Astrocyte of the spinal cord (primary cell): ENCODE results near the gene KCNIP4.

Experiments used
- DNase-seq: peaks from one replicate; pipeline ENCODE4 v3.0.0; 2011; ENCODE audit warnings: low read depth, low spot score
- H3K4me3 ChIP-seq: 2 replicates; pipeline ENCODE4 v1.5.1; 2011; ENCODE audit warnings: low read depth, mild to moderate bottlenecking, low read length, moderate library complexity
- CTCF ChIP-seq: IDR thresholded peaks from 2 replicates; pipeline ENCODE4 v1.5.1; 2012; ENCODE audit warnings: low read depth, mild to moderate bottlenecking, low read length, inconsistent platforms
- in situ Hi-C: cut with HindIII; loops from 2 replicates; pipeline ENCODE4 v1.10.0; 2017; ENCODE audit warnings: low sequenced_read_pairs

KCNIP4 gene

DNA sequence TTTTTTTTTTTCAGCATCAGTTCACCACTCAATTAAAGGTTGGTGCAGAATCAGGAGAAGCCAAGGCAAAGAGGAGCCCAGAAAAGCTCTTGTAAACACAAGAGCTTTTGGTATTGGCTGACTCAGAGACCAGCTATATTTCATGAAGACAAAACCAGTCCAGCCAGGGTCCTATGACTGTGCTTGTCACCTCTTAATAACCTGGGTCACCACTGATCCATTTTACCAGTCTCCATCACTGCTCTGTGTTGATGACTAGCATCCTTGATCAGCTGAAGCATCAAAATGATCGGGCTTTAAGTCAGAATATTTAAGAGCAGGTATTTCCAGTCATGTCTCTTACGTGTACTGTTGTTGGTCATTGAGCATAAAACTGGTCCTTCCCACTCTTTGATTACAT lies 1010.4 kb downstream of the KCNIP4 start:
- no peak for TF ChIP-seq CTCF
- H3K4me3 ChIP-seq = no peak overlapping the region
- in situ Hi-C loops = no loop called here
- no peak for DNase-seq

GRCh38 chr4:20926529-20926928 lies 1022.0 kb downstream of the KCNIP4 start:
- in situ Hi-C loops = no loop called here
- TF ChIP-seq CTCF = no peak
- no peak for DNase-seq
- H3K4me3 ChIP-seq = no peak overlapping the region

GRCh38 chr4:20925176-20925575 lies 1023.4 kb downstream of the KCNIP4 start:
- no peak for DNase-seq
- H3K4me3 ChIP-seq = no peak overlapping the region
- in situ Hi-C loops = no loop called here
- TF ChIP-seq CTCF = no peak

DNA sequence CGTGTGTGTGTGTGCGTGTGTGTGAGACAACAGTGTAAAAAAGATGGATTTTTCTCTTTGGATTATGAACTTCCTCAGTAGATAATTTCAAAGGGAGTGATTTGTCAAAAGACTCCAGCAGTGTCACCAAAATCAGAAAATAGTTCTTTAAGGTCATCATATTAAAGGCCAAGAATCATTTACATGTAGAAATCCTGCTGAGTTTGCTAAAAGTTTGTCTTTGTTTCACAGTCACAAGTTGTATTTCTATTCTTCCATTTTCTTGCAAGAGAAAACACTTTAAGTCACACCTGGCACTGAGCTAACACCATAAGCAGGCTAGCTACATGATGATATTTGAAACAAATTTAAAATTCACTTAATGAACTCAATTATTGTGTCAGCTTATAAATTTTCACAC lies 1025.6 kb downstream of the KCNIP4 start:
- H3K4me3 ChIP-seq = no peak overlapping the region
- no peak for TF ChIP-seq CTCF
- in situ Hi-C loops = no loop called here
- DNase-seq = no peak

DNA sequence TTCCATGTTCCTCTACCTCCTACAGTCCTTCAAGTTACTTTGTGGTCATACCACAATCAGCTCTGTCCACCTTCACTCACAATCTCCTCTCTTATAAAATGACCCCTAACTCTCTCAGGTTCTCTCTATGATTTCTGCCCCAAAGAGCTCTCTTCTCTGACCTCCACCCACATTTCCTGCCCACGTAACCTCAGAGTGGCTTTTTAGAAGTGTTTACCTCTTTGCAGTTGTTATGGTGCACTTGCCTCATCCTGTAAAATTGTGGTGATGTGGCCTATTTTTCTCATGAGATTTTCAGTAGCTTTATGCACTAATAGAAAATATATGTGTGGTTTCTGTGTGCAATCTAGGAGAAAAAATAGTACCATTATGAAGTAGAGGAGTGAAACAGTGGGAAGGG lies 1032.5 kb downstream of the KCNIP4 start:
- no peak overlapping the region for H3K4me3 ChIP-seq
- in situ Hi-C loops = no loop called here
- DNase-seq = peak; percentile 7
- no peak for TF ChIP-seq CTCF

GRCh38 chr4:20904966-20905365 lies 1043.6 kb downstream of the KCNIP4 start:
- in situ Hi-C loops = no loop called here
- no peak for DNase-seq
- no peak for TF ChIP-seq CTCF
- no peak overlapping the region for H3K4me3 ChIP-seq

- DNase-seq = no peak
- no peak for TF ChIP-seq CTCF
- no peak overlapping the region for H3K4me3 ChIP-seq
- in situ Hi-C loops = no loop called here
Observed at GRCh38 chr4:20901851-20902250, 1046.7 kb downstream of the KCNIP4 start.
